Tibial nerve (tissue), 4 donors: Measurements from ENCODE around the gene PARD3B.

Source experiments
- EP300 ChIP-seq, 2 donors: sonication (generic); formaldehyde crosslinking; IDR thresholded peaks; one replicate each; pipeline ENCODE4 v1.6.1; 2017; ENCODE audit warnings: antibody characterized with exemption in 2 of 2, mild to moderate bottlenecking in 1 of 2
- POLR2A ChIP-seq, 2 donors: fragments of 450-650 bp; IDR thresholded peaks; one replicate each; pipeline ENCODE4 v1.6.1; 2017; ENCODE audit warnings: antibody characterized with exemption in 2 of 2, mild to moderate bottlenecking in 2 of 2, moderate library complexity in 2 of 2
- TF ChIP-seq, protein P1 (sequence below), 5 experiments: fragments of 200-600 bp in 3 of 5; fragments of 450-650 bp in 2 of 5; sonication (generic) in 3 of 5; IDR thresholded peaks; one replicate each; pipeline ENCODE4 v1.5.1; 2016 to 2019; ENCODE audit warnings: antibody characterized with exemption in 5 of 5, mild to moderate bottlenecking in 3 of 5, moderate library complexity in 2 of 5

- TF ChIP-seq, protein P1, sequence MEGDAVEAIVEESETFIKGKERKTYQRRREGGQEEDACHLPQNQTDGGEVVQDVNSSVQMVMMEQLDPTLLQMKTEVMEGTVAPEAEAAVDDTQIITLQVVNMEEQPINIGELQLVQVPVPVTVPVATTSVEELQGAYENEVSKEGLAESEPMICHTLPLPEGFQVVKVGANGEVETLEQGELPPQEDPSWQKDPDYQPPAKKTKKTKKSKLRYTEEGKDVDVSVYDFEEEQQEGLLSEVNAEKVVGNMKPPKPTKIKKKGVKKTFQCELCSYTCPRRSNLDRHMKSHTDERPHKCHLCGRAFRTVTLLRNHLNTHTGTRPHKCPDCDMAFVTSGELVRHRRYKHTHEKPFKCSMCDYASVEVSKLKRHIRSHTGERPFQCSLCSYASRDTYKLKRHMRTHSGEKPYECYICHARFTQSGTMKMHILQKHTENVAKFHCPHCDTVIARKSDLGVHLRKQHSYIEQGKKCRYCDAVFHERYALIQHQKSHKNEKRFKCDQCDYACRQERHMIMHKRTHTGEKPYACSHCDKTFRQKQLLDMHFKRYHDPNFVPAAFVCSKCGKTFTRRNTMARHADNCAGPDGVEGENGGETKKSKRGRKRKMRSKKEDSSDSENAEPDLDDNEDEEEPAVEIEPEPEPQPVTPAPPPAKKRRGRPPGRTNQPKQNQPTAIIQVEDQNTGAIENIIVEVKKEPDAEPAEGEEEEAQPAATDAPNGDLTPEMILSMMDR (IDR thresholded peaks at IDR 0.05) = no peak
- TF ChIP-seq POLR2A (IDR thresholded peaks at IDR 0.05) (no peak), EP300 (IDR thresholded peaks at IDR 0.05) (no peak)
Measured at GRCh38 chr2:205428811-205429210, 883.5 kb downstream of the PARD3B start.
